Stimulated activated CD8-positive, alpha-beta memory T cell treated with anti-CD3 and anti-CD28 coated beads, Interleukin-15, amount 100 ng/mL, for 1 hour (primary cell): ENCODE data around the gene SZRD1.

Experiments used
- DNase-seq: peaks from one replicate; pipeline ENCODE4 v3.0.0-alpha.2; 2020; ENCODE audit warnings: low read depth

Gene SZRD1

GRCh38 chr1:16394977-16395376 lies 27.9 kb downstream of the SZRD1 start:
- no peak for DNase-seq

- no peak for DNase-seq
These were observed 29.5 kb downstream of the SZRD1 start for GRCh38 chr1:16396591-16396990.

- no peak for DNase-seq
These were observed 30.1 kb downstream of the SZRD1 start for GRCh38 chr1:16397120-16397519.

- no peak for DNase-seq
These were observed 31.4 kb downstream of the SZRD1 start for GRCh38 chr1:16398371-16398953.

- no peak for DNase-seq
These were observed 35.7 kb downstream of the SZRD1 start for GRCh38 chr1:16402742-16403141.

- no peak for DNase-seq
These were observed 38.4 kb downstream of the SZRD1 start for GRCh38 chr1:16405441-16405840.

- no peak for DNase-seq
These were observed 39.8 kb downstream of the SZRD1 start for GRCh38 chr1:16406868-16407267.

- no peak for DNase-seq
These were observed 42.6 kb downstream of the SZRD1 start for GRCh38 chr1:16409536-16410152.

- DNase-seq = no peak
These were observed 43.8 kb downstream of the SZRD1 start for GRCh38 chr1:16410803-16411202.

- DNase-seq = no peak
These were observed 46.1 kb downstream of the SZRD1 start for GRCh38 chr1:16413191-16413590.

GRCh38 chr1:16418823-16419425 lies 51.9 kb downstream of the SZRD1 start:
- no peak for DNase-seq

GRCh38 chr1:16420424-16421118 lies 53.5 kb downstream of the SZRD1 start:
- DNase-seq = peak; percentile 7

- no peak for DNase-seq
These were observed 54.2 kb downstream of the SZRD1 start for GRCh38 chr1:16421201-16421600.

GRCh38 chr1:16422041-16422440 lies 55.0 kb downstream of the SZRD1 start:
- no peak for DNase-seq

- no peak for DNase-seq
These were observed 58.3 kb downstream of the SZRD1 start for GRCh38 chr1:16425125-16426025.

GRCh38 chr1:16430606-16431005 lies 63.6 kb downstream of the SZRD1 start:
- no peak for DNase-seq

GRCh38 chr1:16433030-16433429 lies 66.0 kb downstream of the SZRD1 start:
- no peak for DNase-seq

- DNase-seq = no peak
These were observed 67.0 kb downstream of the SZRD1 start for GRCh38 chr1:16434007-16434406.

- DNase-seq = no peak
These were observed 67.5 kb downstream of the SZRD1 start for GRCh38 chr1:16434501-16434900.

GRCh38 chr1:16436946-16437474 lies 70.0 kb downstream of the SZRD1 start, which contains the start of gene SPATA21:
Gene SPATA21, minus strand, starts transcription at chr1:16437424. Its CDS starts 6,053 bp downstream, at chr1:16431371.
- no peak for DNase-seq

- DNase-seq = no peak
These were observed 71.5 kb downstream of the SZRD1 start for GRCh38 chr1:16438516-16438915.

- DNase-seq = no peak
These were observed 71.9 kb downstream of the SZRD1 start for GRCh38 chr1:16438924-16439323.
